Mesenteric fat pad (tissue), 1 donor: ENCODE measurements around the gene BCL11A. TPM values are rescaled to one million over a fixed set of nuclear protein-coding genes. Genes with fewer than 3 reads are reported as not detected.
"Not testable (repeated sequence)": the region's sequence is repeated elsewhere in the genome, so short reads cannot be mapped to it uniquely, and the experiment has no call there.

Experiments
- DNase-seq: peaks from one replicate; pipeline ENCODE4 v3.0.0-alpha.2; 2020; ENCODE audit warnings: low spot score
- total RNA-seq: library from RNA; stranded (reverse); fragmentation: NEBNext Ultra II Directional; extraction: Animal tissue kit (Norgen Biotek cat#: 25700); gene quantifications from one replicate; pipeline ENCODE4 v1.2.1, GENCODE V29; 2021
- donor health status: DM: yes; HTN: yes; CAD: no.

BCL11A gene
- total RNA-seq, 1 donor from 2014 or later = 0.64 TPM

DNA sequence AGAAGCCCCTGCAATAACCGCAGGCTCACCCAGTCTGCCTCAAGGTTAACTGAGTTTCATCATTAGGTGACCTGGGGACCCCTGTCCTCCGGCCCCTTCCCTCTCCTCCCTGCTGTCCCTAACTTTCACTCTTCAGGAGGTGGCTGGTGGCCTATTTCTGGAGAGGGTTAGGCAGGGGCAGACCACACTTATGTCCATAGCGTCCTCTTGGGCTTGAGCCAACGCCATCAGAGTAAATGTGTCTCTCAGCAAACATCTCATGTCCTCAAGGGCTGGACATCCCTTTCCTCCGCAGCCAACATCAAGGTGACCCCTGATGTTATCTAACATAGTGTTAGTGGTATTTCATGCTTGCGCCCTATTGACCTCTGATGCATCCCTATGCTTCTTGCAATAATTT lies 114.8 kb downstream of the BCL11A start:
- no peak for DNase-seq

DNA sequence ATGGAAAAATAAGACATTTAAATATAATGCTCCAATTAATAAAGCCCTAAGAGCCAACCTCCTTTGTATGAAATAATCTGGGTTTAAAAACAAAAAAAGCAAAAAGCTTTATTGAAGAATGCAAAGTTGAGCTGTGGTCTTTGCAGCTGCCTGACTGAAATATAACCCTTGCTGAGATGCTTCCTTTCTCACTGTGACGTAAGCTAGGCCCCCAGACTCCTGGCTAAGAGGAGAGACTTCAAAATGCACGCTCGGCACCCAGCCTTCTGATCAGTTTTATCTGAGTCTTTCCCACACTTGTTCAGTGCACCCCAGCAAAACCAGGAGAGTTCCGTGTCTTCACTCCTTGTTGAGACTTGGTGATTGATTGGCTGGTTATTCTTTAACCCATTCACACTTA lies 115.3 kb downstream of the BCL11A start:
- no peak for DNase-seq

DNA sequence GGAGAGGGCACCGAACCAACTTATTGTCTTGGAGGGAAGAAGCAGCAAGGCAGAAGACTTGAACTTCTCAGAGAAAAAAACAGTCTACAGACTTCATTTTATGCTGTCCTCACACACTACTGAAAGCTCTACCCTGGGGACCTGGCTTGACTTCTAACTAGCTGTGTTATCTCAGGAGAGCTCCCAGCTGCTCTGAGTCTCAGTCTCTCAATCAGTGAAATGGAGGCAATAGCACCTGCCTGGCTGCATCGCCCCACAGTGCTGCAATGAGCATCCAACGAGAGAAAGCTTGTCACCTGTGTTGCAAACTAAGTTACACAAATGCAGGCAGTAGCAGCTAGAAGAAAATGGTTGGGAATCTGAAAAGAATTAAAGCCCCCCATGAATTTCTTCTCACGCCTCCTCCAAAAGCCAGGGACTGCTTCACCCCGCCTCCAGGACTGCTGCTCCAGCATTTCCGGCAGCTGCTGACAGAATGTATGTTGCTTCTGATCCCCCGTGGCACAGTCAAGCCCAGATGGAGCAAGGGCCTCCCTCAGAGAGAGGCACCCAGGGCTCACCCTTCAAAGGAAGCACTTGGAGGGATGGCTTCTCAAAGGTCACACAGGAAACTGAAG lies 116.3 kb downstream of the BCL11A start:
- no peak for DNase-seq

DNA sequence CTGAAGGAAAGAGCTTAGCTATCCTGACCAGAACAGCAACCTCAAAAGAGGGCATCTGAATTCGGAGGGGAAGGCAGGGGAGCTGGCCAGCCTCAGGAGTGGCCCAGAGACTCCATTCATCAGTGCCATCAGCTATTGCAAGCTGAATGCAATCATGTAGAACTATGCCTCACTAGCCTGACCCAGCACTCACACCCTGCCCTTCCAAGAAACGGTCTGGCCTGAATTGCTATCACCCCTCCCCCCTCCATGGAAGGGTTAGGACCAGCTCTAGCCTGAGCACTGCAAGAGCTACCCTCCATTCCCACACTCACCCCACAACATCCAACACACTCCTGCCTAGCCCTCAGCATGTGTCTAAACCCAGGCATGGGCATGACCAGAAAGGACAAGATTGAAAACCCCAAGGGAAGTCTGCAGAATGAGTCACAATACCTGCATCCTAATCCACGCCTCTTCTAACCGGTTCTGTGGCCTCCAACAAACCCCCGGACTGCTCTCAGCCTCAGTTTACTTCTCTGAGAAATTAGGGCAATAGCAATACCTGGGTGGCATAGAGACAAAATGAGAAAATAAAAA lies 120.3 kb downstream of the BCL11A start:
- no peak for DNase-seq

DNA sequence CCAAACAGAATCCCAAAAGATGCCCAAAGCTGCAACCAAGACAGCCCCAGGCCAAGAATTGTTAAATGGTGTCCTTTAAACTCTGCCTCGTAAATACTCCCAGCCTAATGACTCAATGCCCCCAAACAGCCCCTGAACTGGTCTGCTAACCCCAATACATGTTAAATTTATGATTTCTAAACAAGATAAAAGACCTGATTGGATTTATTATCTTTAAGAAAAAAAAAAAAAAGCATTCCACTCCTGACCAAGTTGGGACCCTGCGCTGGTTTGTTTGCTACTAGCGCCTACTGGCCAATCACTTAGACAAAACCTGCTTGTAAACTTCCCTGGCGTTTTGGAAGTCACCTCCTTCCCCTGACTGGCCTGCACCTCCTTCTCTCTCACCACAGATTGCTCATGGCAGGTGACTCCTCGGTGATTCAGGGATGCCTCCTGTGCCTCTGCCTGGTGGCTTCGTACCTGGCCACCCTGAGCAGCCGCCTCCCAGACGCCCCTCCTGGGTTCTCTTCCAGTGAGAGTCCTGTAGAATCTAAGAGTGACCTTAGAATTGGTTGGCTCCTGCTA lies 121.3 kb downstream of the BCL11A start:
- DNase-seq = no peak

DNA sequence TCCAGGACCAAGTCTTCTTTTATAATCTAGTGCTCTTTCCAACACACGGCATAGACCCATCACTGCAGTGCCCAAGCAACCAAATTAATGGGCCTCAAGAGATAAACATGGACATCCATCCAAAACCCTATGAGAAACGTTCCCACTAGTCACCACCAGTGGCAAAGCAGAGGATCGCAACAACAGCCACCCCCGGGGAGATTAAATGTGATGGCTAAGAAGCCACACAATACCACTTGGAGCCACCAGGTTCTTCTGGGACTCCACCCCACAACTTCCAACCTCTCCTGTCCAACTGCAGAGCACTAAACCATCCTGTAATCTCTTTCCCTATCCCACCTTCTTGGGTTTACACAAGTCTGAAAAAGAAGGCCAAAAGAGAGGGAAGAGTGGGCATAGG lies 123.8 kb downstream of the BCL11A start:
- no peak for DNase-seq

DNA sequence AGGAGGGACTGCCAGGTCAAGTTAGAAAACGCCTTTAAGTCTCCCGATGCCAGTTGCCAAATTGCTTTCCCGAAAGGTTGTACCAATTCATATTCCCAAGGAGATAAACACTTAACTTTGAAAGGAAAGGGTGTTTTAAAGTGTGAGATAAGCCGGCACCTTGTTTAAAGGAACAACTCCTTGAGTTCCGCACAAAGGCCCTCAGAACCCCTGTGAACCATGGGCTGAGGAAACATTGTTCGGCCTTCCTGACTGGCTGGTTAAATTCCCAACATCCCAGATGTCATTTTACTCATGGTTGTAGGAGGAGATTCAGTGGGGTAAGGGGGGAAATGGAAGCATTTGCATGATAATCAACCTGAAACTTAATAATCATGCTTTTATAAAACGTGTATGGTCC lies 126.6 kb downstream of the BCL11A start:
- no peak for DNase-seq

DNA sequence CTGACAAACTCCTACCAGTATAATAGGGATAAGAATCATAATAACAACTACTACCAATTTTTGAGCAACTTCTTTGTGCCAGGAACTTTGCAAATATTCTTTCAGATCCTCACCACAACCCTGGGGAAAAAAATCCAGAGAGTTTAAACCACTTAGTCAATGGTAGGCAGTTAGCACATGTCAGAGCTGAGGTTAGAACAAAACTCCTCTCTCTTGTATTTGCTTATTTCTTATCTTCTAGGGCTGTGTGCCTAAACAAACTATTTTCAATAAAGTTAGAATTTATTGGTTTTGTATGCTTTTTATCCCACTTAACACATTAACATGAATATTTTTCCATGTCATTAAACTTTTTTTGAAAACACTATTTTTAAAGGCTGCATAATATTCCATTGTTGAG lies 127.1 kb downstream of the BCL11A start:
- DNase-seq = no peak

DNA sequence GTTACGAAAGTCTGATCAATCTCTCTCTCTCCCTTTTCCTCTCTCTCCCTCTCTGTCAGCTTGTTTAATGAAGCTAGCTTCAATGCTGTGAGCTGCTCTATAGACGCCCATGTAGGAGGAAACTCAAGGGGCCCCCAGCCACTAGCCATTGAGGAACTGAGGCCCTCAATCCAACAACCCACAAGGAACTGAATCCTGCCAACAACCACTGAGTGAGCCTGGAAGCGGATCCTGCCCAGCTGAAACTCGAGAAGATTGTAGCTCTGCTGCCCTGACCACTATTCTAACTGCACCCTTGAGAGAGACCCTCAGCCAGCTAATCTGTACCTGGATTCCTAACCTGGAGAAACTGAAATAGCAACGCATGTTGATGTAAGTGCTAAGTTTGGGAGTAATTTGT lies 129.2 kb downstream of the BCL11A start:
- no peak for DNase-seq

DNA sequence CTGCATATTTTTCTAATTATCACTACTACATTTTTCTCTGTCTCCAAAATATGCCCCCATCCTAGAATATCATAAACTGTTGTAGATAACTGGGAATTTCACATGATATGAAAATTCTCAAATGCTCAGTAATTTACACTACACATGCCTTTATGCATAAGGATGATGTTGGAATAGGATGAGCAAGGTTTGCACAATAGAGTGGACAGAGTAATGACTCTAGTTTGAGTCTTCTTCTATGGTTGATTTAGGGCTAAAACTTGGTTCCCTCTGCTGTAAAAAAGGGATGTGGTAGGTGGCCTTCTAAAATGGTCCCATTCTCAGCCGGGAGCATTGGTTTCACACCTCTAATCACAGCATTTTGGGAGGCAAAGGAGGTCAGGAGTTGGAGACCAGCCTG lies 129.9 kb downstream of the BCL11A start:
- no peak for DNase-seq

DNA sequence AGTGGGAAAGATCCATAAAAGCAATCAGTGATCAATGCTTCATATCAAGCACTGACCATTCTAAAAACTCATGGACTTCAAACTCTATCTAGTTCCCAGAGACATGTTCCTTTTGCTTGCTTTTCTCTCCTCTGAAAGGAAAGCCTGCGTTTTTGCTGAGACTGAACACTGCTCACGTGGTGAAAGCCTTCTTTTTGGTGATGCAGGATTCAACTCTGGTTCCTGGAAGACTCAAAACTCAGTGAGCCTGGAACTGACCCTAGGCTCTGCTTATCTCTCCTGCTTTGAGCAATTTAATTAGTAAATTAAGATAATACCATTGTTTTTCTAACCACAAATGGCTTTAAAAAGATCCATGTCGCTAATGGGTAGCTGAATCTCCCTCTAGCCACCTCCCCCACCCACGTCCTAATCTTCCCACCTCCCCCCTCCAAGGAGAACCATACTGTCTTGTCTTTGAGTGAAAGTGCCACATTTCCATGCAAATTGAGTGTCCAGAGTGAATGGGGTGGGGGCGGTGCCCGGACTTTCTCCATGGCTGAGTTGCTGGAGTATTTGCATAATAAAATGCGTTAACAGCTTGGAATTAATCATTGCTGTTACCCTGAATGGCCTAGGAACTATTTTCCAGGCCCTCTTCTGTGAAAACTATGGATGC lies 130.5 kb downstream of the BCL11A start:
- no peak for DNase-seq

DNA sequence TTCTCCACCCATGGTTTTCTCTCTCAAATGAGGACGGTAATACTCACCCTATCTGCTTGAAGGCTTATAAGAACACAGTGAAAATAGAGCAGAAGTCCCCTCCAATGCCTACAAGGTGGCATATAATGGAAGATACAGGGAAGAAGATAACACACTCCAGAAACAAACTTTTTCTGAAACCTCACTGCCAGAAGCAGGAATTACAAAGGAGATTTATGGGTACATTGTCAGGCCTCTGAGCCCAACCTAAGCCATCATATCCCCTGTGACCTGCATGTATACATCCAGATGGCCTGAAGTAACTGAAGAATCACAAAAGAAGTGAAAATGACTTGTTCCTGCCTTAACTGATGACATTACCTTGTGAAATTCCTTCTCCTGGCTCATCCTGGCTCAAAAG lies 136.2 kb downstream of the BCL11A start:
- not testable (repeated sequence) for DNase-seq

DNA sequence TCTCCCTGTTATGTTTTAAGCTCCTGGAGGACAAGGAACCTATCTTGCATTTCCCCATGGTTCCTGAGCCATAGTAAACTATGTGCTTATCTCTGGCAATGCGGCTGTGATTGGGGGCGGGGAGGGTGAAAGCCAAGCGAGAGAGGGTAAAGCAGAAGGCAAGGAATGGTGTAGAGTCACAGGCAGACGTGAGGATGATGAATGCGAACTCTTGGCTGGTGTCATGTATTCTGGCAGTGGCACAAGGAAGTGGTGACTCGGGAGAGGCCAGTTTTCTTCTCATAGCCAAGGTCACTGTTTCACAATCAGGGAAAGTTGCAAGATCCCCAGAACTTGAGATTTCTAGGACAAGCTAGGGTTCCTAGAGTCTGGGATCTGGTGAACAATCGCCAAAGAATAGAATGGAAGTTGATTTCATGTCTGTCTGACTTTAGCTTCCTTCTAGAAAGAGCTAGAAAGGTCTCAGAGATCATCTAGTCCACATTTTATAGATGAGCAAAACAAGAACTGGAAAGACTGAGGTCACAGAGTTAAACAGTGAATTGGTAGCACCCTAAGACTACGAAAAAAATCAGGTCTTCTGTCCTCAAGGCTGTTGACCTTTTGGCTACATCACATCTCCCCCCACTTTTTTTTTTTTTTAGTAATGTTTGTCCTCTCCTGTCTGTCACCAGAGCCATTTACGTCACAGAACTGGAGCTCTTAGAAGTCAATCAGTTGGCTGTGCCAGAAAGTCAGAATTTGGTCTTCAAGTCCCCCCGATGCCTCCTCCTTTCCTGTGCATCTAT lies 137.0 kb downstream of the BCL11A start:
- DNase-seq = no peak

DNA sequence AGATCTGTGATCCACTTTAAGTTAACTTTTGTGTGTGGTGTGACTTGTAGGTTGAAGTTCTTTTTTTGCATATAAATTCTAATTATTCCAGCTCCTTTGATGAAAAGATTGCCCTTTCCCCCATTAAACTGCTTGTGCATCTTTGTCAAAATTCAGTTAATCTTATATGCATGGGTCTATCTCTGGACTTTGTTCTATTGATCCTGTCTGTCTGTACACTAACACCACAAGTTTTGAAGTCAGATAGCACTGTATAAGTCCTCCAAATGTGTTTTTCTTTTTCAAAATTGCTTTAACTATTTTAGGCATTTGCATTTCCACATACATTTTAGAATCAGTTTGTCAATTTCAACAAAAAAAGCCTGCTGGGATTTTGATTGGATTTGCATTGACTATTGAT lies 137.6 kb downstream of the BCL11A start:
- DNase-seq = no peak

DNA sequence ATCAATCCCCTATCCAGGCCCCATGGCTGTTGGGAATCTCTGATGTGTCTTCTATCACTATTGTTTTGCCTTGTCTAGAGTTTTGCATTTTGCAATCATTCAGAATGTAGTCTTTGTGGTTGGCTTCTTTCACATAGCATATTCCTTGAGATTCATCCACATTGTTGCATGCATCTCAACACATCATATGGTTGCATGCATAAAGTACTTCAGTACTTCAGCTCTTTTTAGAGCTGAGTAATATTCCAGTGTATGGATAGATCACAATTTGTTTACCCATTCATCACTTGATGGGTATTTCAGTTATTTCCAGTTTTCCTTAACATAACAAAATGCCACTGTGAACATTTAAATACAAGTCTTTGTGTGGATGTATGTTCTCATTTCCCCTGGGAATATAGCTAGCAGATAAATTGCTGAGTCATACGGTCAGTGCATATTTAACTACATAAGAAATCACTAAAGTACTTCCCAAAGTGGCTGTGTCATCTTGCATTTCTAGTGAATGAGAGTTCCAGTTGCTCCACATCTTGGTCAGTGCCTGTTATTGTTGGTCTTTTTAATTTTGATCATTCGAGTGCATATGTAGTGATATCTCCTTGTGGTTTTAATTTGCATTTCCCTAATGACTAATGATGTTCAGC lies 138.8 kb downstream of the BCL11A start:
- DNase-seq = no peak

DNA sequence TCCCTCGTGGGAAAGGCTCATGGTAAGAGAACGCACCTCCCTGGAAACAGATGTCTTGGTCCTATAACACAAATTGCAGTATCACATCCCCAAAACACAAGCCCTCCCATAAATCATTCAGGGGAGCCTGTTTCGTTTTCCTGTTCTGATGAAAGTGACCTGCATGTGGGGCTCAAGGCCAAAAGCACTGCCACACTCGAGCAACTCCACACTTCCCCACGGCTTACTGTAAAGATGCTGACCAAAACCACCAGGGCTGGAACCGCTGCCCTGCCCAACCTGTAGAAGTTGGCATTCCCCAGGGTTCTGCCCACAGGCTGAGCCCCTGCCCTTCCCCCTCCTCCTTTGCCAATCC lies 139.7 kb downstream of the BCL11A start:
- no peak for DNase-seq

DNA sequence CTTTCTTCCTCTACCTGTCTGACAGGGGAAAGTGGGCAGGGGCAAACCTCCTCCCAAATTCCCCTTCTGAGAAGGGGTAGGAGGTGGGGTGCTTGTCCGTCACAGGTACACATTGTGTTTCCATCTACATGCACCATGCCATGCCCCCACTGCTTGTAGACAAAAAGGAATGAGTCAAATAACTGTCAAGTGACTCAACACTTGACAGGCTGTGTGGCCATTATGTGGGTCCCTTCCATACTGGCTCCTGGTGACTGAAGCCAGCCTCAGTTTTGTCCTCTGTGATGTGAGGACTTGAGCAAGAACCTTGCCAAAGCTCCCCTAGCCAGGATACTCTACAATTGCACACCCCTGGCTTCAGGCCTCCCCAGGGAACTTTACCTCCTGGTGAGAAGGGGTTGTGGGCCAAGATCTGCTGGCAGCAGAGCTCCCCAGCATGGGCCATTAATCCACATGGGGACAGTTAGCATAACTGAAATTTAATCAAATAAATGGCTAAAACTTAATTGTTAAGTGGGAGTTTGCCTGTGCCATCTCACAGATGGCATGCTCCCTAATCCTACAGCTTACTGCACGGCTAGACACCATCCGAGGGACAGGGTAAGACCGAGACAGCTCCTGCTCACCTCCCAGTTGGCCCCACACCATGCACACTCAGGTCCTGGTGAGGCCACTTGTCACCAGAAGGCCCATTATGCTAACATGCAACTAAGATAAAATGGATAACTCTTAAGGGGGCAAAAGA lies 140.2 kb downstream of the BCL11A start:
- DNase-seq = no peak

DNA sequence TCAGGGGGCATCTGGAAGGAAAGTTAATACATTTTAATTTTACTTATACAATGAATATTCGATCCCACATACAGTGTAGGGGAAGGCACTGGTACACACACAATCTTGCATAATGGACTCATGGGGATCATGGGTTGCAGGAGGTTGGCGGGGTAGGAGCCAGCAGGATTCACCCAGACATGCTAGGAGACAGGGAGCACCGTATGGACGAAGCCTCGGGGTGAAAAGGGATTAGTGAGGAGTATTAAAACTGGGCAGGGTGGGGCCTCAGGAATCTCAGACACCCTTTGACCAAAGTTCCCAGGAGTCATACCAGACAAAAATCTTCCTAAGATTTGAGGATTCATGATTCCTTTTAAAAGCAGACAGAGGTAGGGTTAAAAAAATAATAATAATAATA lies 140.8 kb downstream of the BCL11A start:
- no peak for DNase-seq

DNA sequence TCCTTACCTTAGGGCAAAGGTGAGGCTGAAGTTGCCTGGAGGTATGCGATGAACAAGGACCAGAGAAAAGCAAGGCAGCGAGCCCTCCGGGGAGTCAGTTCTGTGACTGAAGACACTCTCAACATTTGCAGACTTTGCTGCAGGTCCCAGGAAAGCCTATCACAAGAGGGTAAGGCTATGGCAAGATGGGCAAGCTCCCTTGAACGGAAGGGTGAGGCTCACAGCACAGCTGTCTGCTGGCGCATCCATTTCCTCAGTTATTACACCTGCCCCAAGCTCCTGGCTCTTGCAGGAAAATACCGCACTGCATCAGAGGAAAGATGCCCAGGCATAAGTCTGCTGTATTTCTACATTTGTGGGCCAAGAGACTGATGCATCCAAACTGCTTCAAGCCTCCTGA lies 141.4 kb downstream of the BCL11A start:
- DNase-seq = no peak

DNA sequence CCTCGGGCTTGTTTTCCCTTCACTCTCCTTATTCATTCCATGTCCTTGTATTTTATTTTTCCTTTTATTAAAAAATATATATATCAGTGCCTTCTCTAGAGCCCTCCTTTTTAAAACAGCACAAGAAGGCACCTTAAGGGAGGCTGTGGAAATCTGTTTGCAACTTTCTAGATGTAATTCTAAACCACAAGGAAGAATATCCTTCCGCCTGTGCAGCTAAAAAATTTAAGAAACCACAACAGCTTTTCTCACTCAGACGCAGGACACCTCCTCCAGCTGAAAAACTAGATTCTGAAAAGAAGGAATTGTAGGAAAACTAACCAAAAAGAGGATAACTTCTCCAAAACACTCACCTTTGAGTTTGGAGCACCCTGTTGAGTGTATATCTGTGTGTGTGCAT lies 142.2 kb downstream of the BCL11A start:
- DNase-seq = no peak
